ENCODE results near the gene FDXR. TPM values are rescaled to one million over a fixed set of nuclear protein-coding genes. Genes with fewer than 3 reads are reported as not detected.
A peak's percentile ranks its signal among the peaks of the same experiment; 100 is the strongest.

The FDXR gene
- total and polyA plus RNA-seq, 2 of the 8 experiments (the other 6 are each of a cell fraction or from before 2014, with no cell fraction given) = 24.2 to 31.4 TPM

DNA sequence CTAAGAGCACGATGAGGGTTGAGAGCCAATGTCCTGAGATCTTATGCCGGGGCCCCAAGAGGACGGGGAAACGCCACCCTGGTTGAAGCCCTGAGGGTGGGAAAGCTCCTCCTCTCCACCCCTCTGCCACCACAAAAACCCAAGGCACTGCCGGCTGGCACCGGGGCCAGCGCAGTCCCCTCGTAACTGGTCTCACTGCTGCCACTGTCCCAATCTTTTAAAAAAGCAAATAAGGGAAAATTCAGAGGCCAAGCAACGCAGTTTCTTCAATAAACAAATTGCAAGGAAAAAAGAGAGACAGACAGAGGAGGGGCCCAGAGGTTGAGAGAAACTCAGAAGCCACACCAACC lies 19.8 kb downstream of the FDXR start:
- Histone ChIP-seq H3K9ac (replicated peaks in 1 of 4; ENCODE audit: extremely low read depth in 1 of 4, low read depth in 3 of 4, low read length in 3 of 4) (no peak overlapping the region), H3K18ac (ENCODE audit: extremely low read depth, low read length) (peak overlapping the region; percentile 48; the same call in 1 of the 2 replicates), H3K4me2 (ENCODE audit: insufficient read depth in 1 of 2, low read depth in 2 of 2, low read length in 2 of 2) (peak overlapping the region; percentile 69 to 94), H3K56ac (replicated peaks; ENCODE audit: insufficient read length, low read depth, low read length) (no peak overlapping the region), H3K4me1 (replicated peaks in 1 of 4; ENCODE audit: control insufficient read depth in 3 of 4, insufficient read depth in 4 of 4, low read length in 3 of 4) (peaks cover 0 to 7% (median 3%) of the 10 kb centered on the region in 4 experiments; a peak in 5 of 7 replicates), H2BK12ac (ENCODE audit: low read depth, low read length) (no peak overlapping the region), H3K79me2 (ENCODE audit: control insufficient read depth in 1 of 2, insufficient read depth in 2 of 2, low read length in 2 of 2) (no peaks in the 10 kb centered on the region), H2AFZ (ENCODE audit: low read length) (peak overlapping the region; percentile 75; the same call in 1 of the 2 replicates), H2BK20ac (ENCODE audit: low read length) (no peak overlapping the region), H2BK5ac (ENCODE audit: low read depth, low read length) (no peak overlapping the region), H3K4me3 (ENCODE audit: extremely low read depth in 1 of 4, insufficient read depth in 2 of 4, low read depth in 3 of 4, low read length in 4 of 4) (peak overlapping the region; percentile 40 to 70 (median 59)), H4K8ac (ENCODE audit: extremely low read depth, insufficient read depth, low read length) (no peak overlapping the region), H3K4ac (replicated peaks; ENCODE audit: insufficient read length, low read depth, low read length) (peak overlapping the region; percentile 25), H3K27ac (ENCODE audit: low read depth, low read length) (no peak overlapping the region), H4K20me1 (replicated peaks in 1 of 2; ENCODE audit: control insufficient read depth in 1 of 2, insufficient read depth in 2 of 2, low read length in 2 of 2) (peaks cover 5 to 9% of the 10 kb centered on the region in 2 experiments), H3K36me3 (ENCODE audit: control insufficient read depth in 2 of 4, insufficient read depth in 4 of 4, low read length in 3 of 4) (no peaks in the 10 kb centered on the region), H3K23me2 (ENCODE audit: low read depth, low read length) (peaks cover 4% of the 10 kb centered on the region; the same call in 1 of the 2 replicates), H2BK120ac (replicated peaks; ENCODE audit: low read depth, low read length) (peak overlapping the region; percentile 64), H2BK15ac (ENCODE audit: low read length) (peak overlapping the region; percentile 46; the same call in 1 of the 2 replicates), H2AK5ac (ENCODE audit: low read depth, low read length) (no peak overlapping the region), H4K5ac (ENCODE audit: insufficient read length, low read depth, low read length) (no peak overlapping the region), H3K79me1 (ENCODE audit: low read depth, low read length) (no peaks in the 10 kb centered on the region), H3K27me3 (replicated peaks in 1 of 4; ENCODE audit: control insufficient read depth in 3 of 4, extremely low read depth in 1 of 4, insufficient read depth in 3 of 4, low read length in 3 of 4) (peaks cover 28 to 92% (median 75%) of the 10 kb centered on the region in 4 experiments), H3K14ac (ENCODE audit: insufficient read length) (no peak overlapping the region), H4K91ac (replicated peaks; ENCODE audit: insufficient read length, low read length) (peak overlapping the region; percentile 54), H3K23ac (ENCODE audit: insufficient read length) (no peak overlapping the region), H3K9me3 (ENCODE audit: insufficient read depth in 2 of 2, low read depth in 1 of 2, low read length in 1 of 2) (no peaks in the 10 kb centered on the region; a peak in 1 of 4 replicates)
- 24% methylated on average over 9 of the region's 9 CpGs; no CpG with 5 or more reads in 1 of the 2 experiments for WGBS, 2 experiments (ENCODE audit: extremely low coverage in 1 of 2, insufficient coverage in 1 of 2, insufficient read length in 1 of 2, insufficient replicate concordance in 2 of 2, low coverage in 1 of 2, low lambda C conversion rate in 2 of 2, missing lambda C conversion rate in 1 of 2)
- FAIRE-seq (no peak), DNase-seq (ENCODE audit: low read depth in 1 of 2, low spot score in 2 of 2) (no peak)
- CTCF ChIA-PET (ENCODE audit: partially characterized antibody) = interaction anchor here (1.1 to 99.6 kb wide), 6 partner anchors 9 to 115 kb away, joined by 3 to 2981 read pairs (median 8); partner anchors contain the start of genes FDXR, GRIN2C, NAT9 and RAB37
- TF ChIP-seq FOSL1 (IDR thresholded peaks at IDR 0.05; ENCODE audit: insufficient read depth, low read depth, low read length) (no peak), POLR2AphosphoS5 (IDR thresholded peaks at IDR 0.05; ENCODE audit: low read depth, low read length) (no peak), SIRT6 (IDR thresholded peaks at IDR 0.05; ENCODE audit: low read length) (no peak), CEBPB (IDR thresholded peaks at IDR 0.05; ENCODE audit: low read depth, low read length) (no peak), EP300 (IDR thresholded peaks at IDR 0.05; ENCODE audit: borderline replicate concordance in 1 of 2, low read depth in 2 of 2, low read length in 2 of 2) (no peak), YY1 (IDR thresholded peaks at IDR 0.05; ENCODE audit: low read depth, low read length) (no peak), RBBP5 (IDR thresholded peaks at IDR 0.05; ENCODE audit: borderline replicate concordance, low read depth, low read length) (no peak), RFX5 (IDR thresholded peaks at IDR 0.05; ENCODE audit: borderline replicate concordance, low read depth, low read length) (no peak), SAP30 (IDR thresholded peaks at IDR 0.05; ENCODE audit: insufficient read depth, insufficient replicate concordance, low read length) (no peak), CBX5 (IDR thresholded peaks at IDR 0.05; ENCODE audit: low read depth, low read length) (no peak), POU5F1 (IDR thresholded peaks at IDR 0.05; ENCODE audit: low read depth, low read length) (no peak), ASH2L (IDR thresholded peaks at IDR 0.05; ENCODE audit: low read length) (no peak), BRCA1 (IDR thresholded peaks at IDR 0.05; ENCODE audit: low read depth, low read length) (no peak), HDAC6 (IDR thresholded peaks at IDR 0.05; ENCODE audit: low read depth, low read length) (no peak), BACH1 (IDR thresholded peaks at IDR 0.05; ENCODE audit: low read length) (no peak)
- POLR2A ChIA-PET (ENCODE audit: partially characterized antibody) = interaction anchor here (1.0 to 3.0 kb wide), 7 partner anchors 9 to 107 kb away, joined by 3 to 23 read pairs (median 5); partner anchors contain the start of gene FDXR

Data from H1 (cell line).